GM12872 (cell line): ENCODE results near the gene SIK2.
A peak's percentile ranks its signal among the peaks of the same experiment; 100 is the strongest.

Source experiments
- CTCF ChIP-seq: IDR thresholded peaks from 3 replicates; pipeline ENCODE4 v1.5.1; 2011; ENCODE audit warnings: low read depth, mild to moderate bottlenecking, low read length, moderate library complexity; ENCODE audit not compliant: insufficient read depth

SIK2 gene

GRCh38 chr11:111596319-111596718 lies 5.9 kb upstream of the SIK2 start:
- no peak for TF ChIP-seq CTCF

GRCh38 chr11:111598148-111598547 lies 4.1 kb upstream of the SIK2 start:
- no peak for TF ChIP-seq CTCF

- TF ChIP-seq CTCF = no peak
Measured at GRCh38 chr11:111598559-111598958, 3.7 kb upstream of the SIK2 start.

- TF ChIP-seq CTCF = no peak
Measured at GRCh38 chr11:111601636-111601978, 642 bp upstream of the SIK2 start.

GRCh38 chr11:111602865-111603610 lies 789 bp downstream of the SIK2 start:
- no peak for TF ChIP-seq CTCF

GRCh38 chr11:111603611-111604130 lies 1.4 kb downstream of the SIK2 start:
- TF ChIP-seq CTCF = no peak

- TF ChIP-seq CTCF = peak; percentile 60
Measured at GRCh38 chr11:111604392-111605009, 2.3 kb downstream of the SIK2 start.
